ENCODE results near the gene KLHDC4. TPM values are rescaled to one million over a fixed set of nuclear protein-coding genes. Genes with fewer than 3 reads are reported as not detected.

KLHDC4 gene
- total and polyA plus RNA-seq, 9 of the 15 experiments (the other 6 are each of a cell fraction or from before 2014, with no cell fraction given): 1.3 to 68.1 (median 32.8) TPM

DNA sequence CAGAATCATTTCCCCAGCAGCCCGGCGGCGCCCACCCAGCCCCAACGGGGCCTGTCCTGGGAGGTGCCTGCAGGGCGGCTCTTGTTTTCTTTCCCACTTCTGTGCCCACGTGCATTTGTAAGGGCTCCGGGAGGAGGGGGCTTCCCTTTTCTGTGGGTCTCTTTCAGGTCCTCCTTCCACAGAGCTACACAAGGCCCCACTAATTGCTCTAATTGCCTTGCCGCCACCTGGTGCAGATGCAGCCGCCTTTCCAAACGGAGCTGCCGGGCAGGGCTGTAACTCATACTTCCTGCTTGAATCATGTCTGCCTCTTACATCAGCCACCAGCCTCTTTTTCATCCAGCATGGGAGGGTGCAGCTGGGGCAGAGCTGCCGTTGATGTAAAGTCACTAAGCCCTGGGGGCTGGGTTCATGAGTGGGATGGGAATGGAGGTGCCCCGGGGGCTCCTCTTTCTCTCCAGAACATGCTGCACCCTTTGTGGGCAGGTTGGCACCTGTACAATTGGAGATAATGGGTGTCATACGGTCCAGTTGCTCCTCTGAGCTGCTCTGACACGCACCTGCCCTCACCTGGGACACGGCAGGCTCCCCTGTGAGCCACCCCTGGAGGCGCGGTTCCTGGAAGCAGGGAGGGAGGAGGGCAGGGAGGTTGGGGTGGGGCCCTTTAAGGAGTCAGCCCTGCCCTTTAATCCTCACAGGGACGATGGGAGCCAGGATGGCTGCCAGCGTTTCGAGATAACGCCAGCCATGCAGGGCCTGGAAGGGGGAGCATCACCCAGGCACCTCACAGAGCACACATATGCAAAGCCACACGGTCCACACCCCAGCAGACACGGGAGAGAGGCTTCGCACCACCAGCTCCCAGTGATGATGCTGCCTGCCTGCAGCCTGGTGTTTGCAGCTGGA is 41.1 kb upstream of the KLHDC4 start (continued):
- TF ChIP-seq AFF4 (CRISPR knock-in tag; IDR thresholded peaks at IDR 0.05) (no peak; the same call in 1 of the 2 replicates), POLR2AphosphoS2 (IDR thresholded peaks at IDR 0.05; ENCODE audit: low read length) (no peak), ZNF324 (CRISPR knock-in tag; IDR thresholded peaks at IDR 0.05) (no peak), ZC3H4 (CRISPR knock-in tag; IDR thresholded peaks at IDR 0.05; ENCODE audit: borderline replicate concordance) (no peak), BRCA1 (IDR thresholded peaks at IDR 0.05) (no peak), BRCA1 (CRISPR knock-in tag; IDR thresholded peaks at IDR 0.05) (no peak), RBM15 (IDR thresholded peaks at IDR 0.05; ENCODE audit: insufficient read depth, low read length) (no peak), TEAD4 (IDR thresholded peaks at IDR 0.05; ENCODE audit: low read length) (peak; percentile 34; the same call in 1 of the 2 replicates), TEAD4 (CRISPR knock-in tag; IDR thresholded peaks at IDR 0.05; ENCODE audit: borderline replicate concordance) (no peak), RBM14 (IDR thresholded peaks at IDR 0.05; ENCODE audit: borderline replicate concordance, insufficient read depth, low read depth, low read length) (no peak), ETV6 (IDR thresholded peaks at IDR 0.05; ENCODE audit: borderline replicate concordance in 1 of 2, low read depth in 2 of 2, low read length in 1 of 2) (no peak), ETV6 (CRISPR knock-in tag; IDR thresholded peaks at IDR 0.05; ENCODE audit: borderline replicate concordance) (no peak)
- TF ChIP-seq, protein P1, sequence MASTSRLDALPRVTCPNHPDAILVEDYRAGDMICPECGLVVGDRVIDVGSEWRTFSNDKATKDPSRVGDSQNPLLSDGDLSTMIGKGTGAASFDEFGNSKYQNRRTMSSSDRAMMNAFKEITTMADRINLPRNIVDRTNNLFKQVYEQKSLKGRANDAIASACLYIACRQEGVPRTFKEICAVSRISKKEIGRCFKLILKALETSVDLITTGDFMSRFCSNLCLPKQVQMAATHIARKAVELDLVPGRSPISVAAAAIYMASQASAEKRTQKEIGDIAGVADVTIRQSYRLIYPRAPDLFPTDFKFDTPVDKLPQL (IDR thresholded peaks at IDR 0.05; ENCODE audit: extremely low read depth, insufficient read length): no peak
- TF ChIP-seq, protein P2, sequence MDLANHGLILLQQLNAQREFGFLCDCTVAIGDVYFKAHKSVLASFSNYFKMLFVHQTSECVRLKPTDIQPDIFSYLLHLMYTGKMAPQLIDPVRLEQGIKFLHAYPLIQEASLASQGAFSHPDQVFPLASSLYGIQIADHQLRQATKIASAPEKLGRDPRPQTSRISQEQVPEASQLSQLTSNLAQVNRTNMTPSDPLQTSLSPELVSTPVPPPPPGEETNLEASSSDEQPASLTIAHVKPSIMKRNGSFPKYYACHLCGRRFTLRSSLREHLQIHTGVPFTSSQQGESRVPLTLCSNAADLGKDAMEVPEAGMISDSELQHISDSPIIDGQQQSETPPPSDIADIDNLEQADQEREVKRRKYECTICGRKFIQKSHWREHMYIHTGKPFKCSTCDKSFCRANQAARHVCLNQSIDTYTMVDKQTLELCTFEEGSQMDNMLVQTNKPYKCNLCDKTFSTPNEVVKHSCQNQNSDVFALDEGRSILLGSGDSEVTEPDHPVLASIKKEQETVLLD (IDR thresholded peaks at IDR 0.05): no peak
- TF ChIP-seq, protein P3, sequence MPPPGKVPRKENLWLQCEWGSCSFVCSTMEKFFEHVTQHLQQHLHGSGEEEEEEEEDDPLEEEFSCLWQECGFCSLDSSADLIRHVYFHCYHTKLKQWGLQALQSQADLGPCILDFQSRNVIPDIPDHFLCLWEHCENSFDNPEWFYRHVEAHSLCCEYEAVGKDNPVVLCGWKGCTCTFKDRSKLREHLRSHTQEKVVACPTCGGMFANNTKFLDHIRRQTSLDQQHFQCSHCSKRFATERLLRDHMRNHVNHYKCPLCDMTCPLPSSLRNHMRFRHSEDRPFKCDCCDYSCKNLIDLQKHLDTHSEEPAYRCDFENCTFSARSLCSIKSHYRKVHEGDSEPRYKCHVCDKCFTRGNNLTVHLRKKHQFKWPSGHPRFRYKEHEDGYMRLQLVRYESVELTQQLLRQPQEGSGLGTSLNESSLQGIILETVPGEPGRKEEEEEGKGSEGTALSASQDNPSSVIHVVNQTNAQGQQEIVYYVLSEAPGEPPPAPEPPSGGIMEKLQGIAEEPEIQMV (tag; conservative IDR thresholded peaks at IDR 0.05; ENCODE audit: low read depth): peak; percentile 91
